GM23338 (cell line): Measurements from ENCODE around the gene ST6GALNAC4. TPM values are rescaled to one million over a fixed set of nuclear protein-coding genes. Genes with fewer than 3 reads are reported as not detected.

Experiments
- ATAC-seq: fragments of 200-7000 bp; cut with Tn5 transposase; 3 replicates; pipeline ENCODE4 v1.9.1; 2020
- DNase-seq: peaks from one replicate; pipeline ENCODE4 v3.0.0-alpha.2; 2015; ENCODE audit warnings: low spot score
- H2AFZ ChIP-seq: fragments of 200-600 bp; sonication (generic); 2 replicates; pipeline ENCODE4 v1.8.0; 2016; ENCODE audit warnings: antibody characterized with exemption, mild to moderate bottlenecking, moderate library complexity
- H3F3A ChIP-seq: fragments of 200-600 bp; sonication (generic); replicated peaks from 2 replicates; pipeline ENCODE4 v1.8.0; 2017; ENCODE audit warnings: antibody characterized with exemption, mixed run types, low read depth
- H3K27ac ChIP-seq: fragments of 200-600 bp; sonication (generic); 2 replicates; pipeline ENCODE4 v1.6.1; 2016; ENCODE audit warnings: low read depth
- H3K27me3 ChIP-seq: fragments of 200-600 bp; sonication (generic); 2 replicates; pipeline ENCODE4 v1.8.0; 2016; ENCODE audit warnings: mild to moderate bottlenecking, mixed run types, moderate library complexity; ENCODE audit not compliant: insufficient read depth
- H3K36me3 ChIP-seq: fragments of 200-600 bp; sonication (generic); 2 replicates; pipeline ENCODE4 v1.8.0; 2016; ENCODE audit warnings: mild to moderate bottlenecking; ENCODE audit not compliant: insufficient read depth
- H3K4me1 ChIP-seq: fragments of 200-600 bp; sonication (generic); 2 replicates; pipeline ENCODE4 v1.8.0; 2016; ENCODE audit warnings: mild to moderate bottlenecking, moderate library complexity; ENCODE audit not compliant: insufficient read depth
- H3K4me2 ChIP-seq: fragments of 200-600 bp; sonication (generic); 2 replicates; pipeline ENCODE4 v1.7.1; 2017; ENCODE audit warnings: mixed run types
- H3K4me3 ChIP-seq: fragments of 200-600 bp; sonication (generic); 2 replicates; pipeline ENCODE4 v1.6.1; 2016; ENCODE audit warnings: mixed run types
- H3K79me2 ChIP-seq: fragments of 200-600 bp; sonication (generic); replicated peaks from 2 replicates; pipeline ENCODE4 v1.8.0; 2017; ENCODE audit warnings: mild to moderate bottlenecking; ENCODE audit not compliant: insufficient read depth
- H3K9me2 ChIP-seq: fragments of 200-600 bp; sonication (generic); 2 replicates; pipeline ENCODE4 v1.8.0; 2017; ENCODE audit not compliant: insufficient read depth
- H4K20me1 ChIP-seq: fragments of 200-600 bp; sonication (generic); replicated peaks from 2 replicates; pipeline ENCODE4 v1.8.0; 2017; ENCODE audit warnings: mild to moderate bottlenecking; ENCODE audit not compliant: insufficient read depth
- H3K27ac Mint-ChIP-seq: 2 replicates; pipeline ENCODE4 v1.8.0; 2020; ENCODE audit warnings: inconsistent platforms, mild to moderate bottlenecking, moderate library complexity, mixed read lengths
- H3K27me3 Mint-ChIP-seq: 3 replicates; pipeline ENCODE4 v1.8.0; 2022; ENCODE audit warnings: low read depth, mild to moderate bottlenecking, moderate library complexity, mixed read lengths, inconsistent platforms; ENCODE audit not compliant: insufficient read depth, poor library complexity
- H3K36me3 Mint-ChIP-seq: 3 replicates; pipeline ENCODE4 v1.8.0; 2021; ENCODE audit warnings: low read depth, mild to moderate bottlenecking, inconsistent platforms, moderate library complexity, mixed read lengths
- H3K4me1 Mint-ChIP-seq: 3 replicates; pipeline ENCODE4 v1.8.0; 2020; ENCODE audit warnings: mild to moderate bottlenecking, inconsistent platforms, mixed read lengths
- H3K4me3 Mint-ChIP-seq: 3 replicates; pipeline ENCODE4 v1.8.0; 2021; ENCODE audit warnings: moderate library complexity, mild to moderate bottlenecking, inconsistent platforms, mixed read lengths
- H3K9me3 Mint-ChIP-seq: 3 replicates; pipeline ENCODE4 v1.8.0; 2020; ENCODE audit warnings: moderate library complexity, mild to moderate bottlenecking, inconsistent platforms, mixed read lengths
- JUNB ChIP-seq: IDR thresholded peaks from one replicate; pipeline ENCODE4 v1.6.1; 2016; ENCODE audit warnings: antibody characterized with exemption; ENCODE audit not compliant: unreplicated experiment
- POLR2AphosphoS5 ChIP-seq: IDR thresholded peaks from 2 replicates; pipeline ENCODE4 v1.6.1; 2016; ENCODE audit warnings: antibody characterized with exemption, low read depth
- REST ChIP-seq: IDR thresholded peaks from one replicate; pipeline ENCODE4 v1.6.1; 2018; ENCODE audit warnings: antibody characterized with exemption; ENCODE audit not compliant: unreplicated experiment
- STAT1 ChIP-seq: IDR thresholded peaks from one replicate; pipeline ENCODE4 v1.6.1; 2016; ENCODE audit warnings: antibody characterized with exemption; ENCODE audit not compliant: unreplicated experiment
- ZNF331 ChIP-seq: fragments of 250-450 bp; sonication (Bioruptor Pico); IDR thresholded peaks from 2 replicates; pipeline ENCODE4 v1.5.0; 2020; ENCODE audit warnings: low read depth, mild to moderate bottlenecking, moderate library complexity
- ZNF462 ChIP-seq: fragments of 250-450 bp; sonication (Bioruptor Pico); IDR thresholded peaks from 2 replicates; pipeline ENCODE4 v1.5.0; 2020; ENCODE audit warnings: mild to moderate bottlenecking, moderate library complexity
- long read RNA-seq: library from polyadenylated mRNA; unstranded; transcript quantifications from one replicate; pipeline ENCODE4 v2.0.0, GENCODE V29; 2020; ENCODE audit not compliant: unreplicated experiment
- polyA plus RNA-seq: library from polyadenylated mRNA; unstranded; fragments of >200 nt; fragmentation: Nextera tagmentation; extraction: Ambion mirVana; gene quantifications from 2 replicates; pipeline ENCODE4 v1.2.1, GENCODE V29; 2016
- total RNA-seq: library from RNA; depleted of rRNA; stranded (reverse); fragments of >200 nt; shearing (Covaris generic); gene quantifications from 2 replicates; pipeline ENCODE4 v1.2.3, GENCODE V29; 2014; rRNA removed
- TF ChIP-seq, protein P1 (sequence below), 2 experiments: fragments of 200-600 bp in 1 of 2; sonication (generic) in 1 of 2; conservative IDR thresholded peaks; 2 replicates each; pipeline versions ENCODE4 v1.5.1 to v1.6.1; 2016 to 2017; ENCODE audit warnings: antibody characterized with exemption in 2 of 2, low read depth in 2 of 2, mild to moderate bottlenecking in 2 of 2, moderate library complexity in 1 of 2

The ST6GALNAC4 gene
- total RNA-seq, result 35.3 and 39.1 TPM in 2 replicates
- polyA plus RNA-seq, result 7.9 and 8.1 TPM in 2 replicates
- long read RNA-seq, transcript ST6GALNAC4-201 (6 exons, 1,691 nt), result major isoform, 12 of 13 reads
- long read RNA-seq, partial matches to known transcripts, result 0 of 13 reads
- long read RNA-seq, other reads (novel, unspliced or antisense), result 1 of 13 reads

GRCh38 chr9:127916720-127917581, at the start of gene ST6GALNAC4:
TSS of gene ST6GALNAC4 (minus strand) at chr9:127917041. CDS start at chr9:127916419, 622 bp downstream.
- H2AFZ ChIP-seq, result peak within 1 kb of the TSS; percentile 92
- no peak within 1 kb of the TSS for H3K27ac ChIP-seq

DNA sequence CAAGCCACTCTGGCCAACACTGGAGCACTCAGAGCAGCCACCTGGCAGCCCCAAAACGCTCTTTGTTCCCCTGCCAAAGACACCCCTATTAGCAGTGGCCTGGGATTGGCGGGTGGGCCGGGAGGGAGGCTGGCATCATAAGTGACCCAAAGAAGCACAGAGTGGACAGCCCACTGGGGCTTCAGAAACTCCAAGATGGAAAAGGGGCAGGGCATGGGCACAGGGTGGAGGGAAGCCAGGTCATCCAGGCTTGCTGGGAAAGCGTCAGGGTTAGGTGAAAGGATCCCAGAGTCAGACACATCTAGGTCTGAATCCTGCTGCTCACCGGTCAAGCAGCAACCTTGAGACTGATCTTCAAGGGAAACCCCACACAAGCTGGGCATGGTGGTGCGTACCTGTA, 49.1 kb upstream of the ST6GALNAC4 start:
- Mint-ChIP-seq H3K36me3 (peaks cover 6% of the 10 kb centered on the region; the same call in 2 of the 3 replicates), H3K9me3 (no peaks in the 10 kb centered on the region), H3K27ac (peak overlapping the region; percentile 95), H3K4me1 (peaks cover 83% of the 10 kb centered on the region), H3K27me3 (peaks cover 22% of the 10 kb centered on the region), H3K4me3 (no peak overlapping the region)
- H3K9me2 ChIP-seq, result no peaks in the 10 kb centered on the region
- H3K4me1 ChIP-seq, result peaks cover 27% of the 10 kb centered on the region
- no peaks in the 10 kb centered on the region for H3K27me3 ChIP-seq
- 0 out of 2 replicates have a peak, but pooled peaks cover 5% of the 10 kb centered on the region for H3F3A ChIP-seq
- DNase-seq, result no peak
- H3K27ac ChIP-seq, result peak overlapping the region; percentile 92
- no peak overlapping the region for H3K4me3 ChIP-seq
- H3K79me2 ChIP-seq, result peaks cover 99% of the 10 kb centered on the region
- peak overlapping the region; percentile 55; the same call in 1 of the 2 replicates for H3K4me2 ChIP-seq
- ATAC-seq, result no peak
- no peak overlapping the region for H2AFZ ChIP-seq
- H4K20me1 ChIP-seq, result peaks cover 29% of the 10 kb centered on the region
- H3K36me3 ChIP-seq, result no peaks in the 10 kb centered on the region
- TF ChIP-seq REST (no peak), POLR2AphosphoS5 (no peak), STAT1 (no peak), ZNF462 (CRISPR knock-in tag) (no peak), ZNF331 (CRISPR knock-in tag) (no peak)
- TF ChIP-seq, protein P1, sequence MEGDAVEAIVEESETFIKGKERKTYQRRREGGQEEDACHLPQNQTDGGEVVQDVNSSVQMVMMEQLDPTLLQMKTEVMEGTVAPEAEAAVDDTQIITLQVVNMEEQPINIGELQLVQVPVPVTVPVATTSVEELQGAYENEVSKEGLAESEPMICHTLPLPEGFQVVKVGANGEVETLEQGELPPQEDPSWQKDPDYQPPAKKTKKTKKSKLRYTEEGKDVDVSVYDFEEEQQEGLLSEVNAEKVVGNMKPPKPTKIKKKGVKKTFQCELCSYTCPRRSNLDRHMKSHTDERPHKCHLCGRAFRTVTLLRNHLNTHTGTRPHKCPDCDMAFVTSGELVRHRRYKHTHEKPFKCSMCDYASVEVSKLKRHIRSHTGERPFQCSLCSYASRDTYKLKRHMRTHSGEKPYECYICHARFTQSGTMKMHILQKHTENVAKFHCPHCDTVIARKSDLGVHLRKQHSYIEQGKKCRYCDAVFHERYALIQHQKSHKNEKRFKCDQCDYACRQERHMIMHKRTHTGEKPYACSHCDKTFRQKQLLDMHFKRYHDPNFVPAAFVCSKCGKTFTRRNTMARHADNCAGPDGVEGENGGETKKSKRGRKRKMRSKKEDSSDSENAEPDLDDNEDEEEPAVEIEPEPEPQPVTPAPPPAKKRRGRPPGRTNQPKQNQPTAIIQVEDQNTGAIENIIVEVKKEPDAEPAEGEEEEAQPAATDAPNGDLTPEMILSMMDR (conservative IDR thresholded peaks at IDR 0.05; ENCODE audit: low read depth in 2 of 2), result no peak

More at GRCh38 chr9:127916720-127917581, at the start of gene ST6GALNAC4:
- Histone ChIP-seq H3K27me3 (0 out of 2 replicates have a peak, but pooled peaks cover 7% of the 10 kb centered on the region), H3K79me2 (no peaks in the 10 kb centered on the region), H3F3A (peaks cover 15% of the 10 kb centered on the region; the same call in 1 of the 2 replicates), H3K4me3 (peak within 1 kb of the TSS; percentile 81), H4K20me1 (peaks cover 7% of the 10 kb centered on the region), H3K36me3 (no peaks in the 10 kb centered on the region), H3K4me1 (peaks cover 8% of the 10 kb centered on the region; the same call in 1 of the 2 replicates), H3K4me2 (peak within 1 kb of the TSS; percentile 95), H3K9me2 (no peaks in the 10 kb centered on the region)
- Mint-ChIP-seq H3K27me3 (peaks cover 15% of the 10 kb centered on the region), H3K27ac (no peak within 1 kb of the TSS), H3K4me1 (peaks cover 19% of the 10 kb centered on the region), H3K4me3 (peak within 1 kb of the TSS; percentile 78), H3K9me3 (no peaks in the 10 kb centered on the region), H3K36me3 (0 out of 3 replicates have a peak, but pooled peaks cover 8% of the 10 kb centered on the region)
- DNase-seq, result peak; percentile 92
- TF ChIP-seq POLR2AphosphoS5, result peak; percentile 76
- no peak for TF ChIP-seq JUNB
- ATAC-seq, result peak; percentile 80
